Sigmoid colon (tissue), 7 donors: ENCODE data around the gene MOB3B. TPM values are rescaled to one million over a fixed set of nuclear protein-coding genes. Genes with fewer than 3 reads are reported as not detected.

Source experiments
- DNase-seq: peaks from one replicate; pipeline ENCODE4 v3.0.0-alpha.2; 2019
- H3K27ac ChIP-seq, 4 donors: fragments of 200-600 bp; sonication (generic); one replicate each; pipeline ENCODE4 v1.5.1; 2016 to 2019; ENCODE audit warnings: mild to moderate bottlenecking in 1 of 4
- H3K27me3 ChIP-seq, 3 donors: fragments of 200-600 bp; sonication (generic); one replicate each; pipeline ENCODE4 v1.5.1; 2019; ENCODE audit warnings: mild to moderate bottlenecking in 1 of 3
- H3K36me3 ChIP-seq, 4 donors: fragments of 200-600 bp; sonication (generic); one replicate each; pipeline ENCODE4 v1.5.1; 2016 to 2019
- H3K4me1 ChIP-seq, 4 donors: fragments of 200-600 bp; sonication (generic); one replicate each; pipeline ENCODE4 v1.5.1; 2017 to 2019
- H3K4me3 ChIP-seq, 4 donors: fragments of 200-600 bp; sonication (generic); one replicate each; pipeline ENCODE4 v1.5.1; 2017 to 2019; ENCODE audit warnings: mild to moderate bottlenecking in 2 of 4, moderate library complexity in 1 of 4
- H3K9me3 ChIP-seq, 4 donors: fragments of 200-600 bp in 3 of 4; sonication (generic) in 3 of 4; one replicate each; pipeline versions ENCODE4 v1.5.1 to v1.6.1; 2013 to 2019
- EP300 ChIP-seq, 4 donors: sonication (generic); formaldehyde crosslinking; IDR thresholded peaks; one replicate each; pipeline ENCODE4 v1.6.1; 2017; ENCODE audit warnings: antibody characterized with exemption in 4 of 4
- POLR2A ChIP-seq, 2 donors: fragments of 450-650 bp; IDR thresholded peaks; one replicate each; pipeline ENCODE4 v1.6.1; 2016; ENCODE audit warnings: antibody characterized with exemption in 2 of 2, mild to moderate bottlenecking in 2 of 2, moderate library complexity in 2 of 2
- POLR2AphosphoS5 ChIP-seq, 4 donors: sonication (generic); formaldehyde crosslinking; IDR thresholded peaks; one replicate each; pipeline ENCODE4 v1.6.1; 2017; ENCODE audit warnings: antibody characterized with exemption in 4 of 4
- WGBS, 2 donors: extraction: QIAGEN DNeasy Blood & Tissue Kit; methylation state at CpG; one replicate each; pipeline ENCODE4 v1.1.7; 2013; 5-methylcytosine and 5-hydroxymethylcytosine counted together
- intact Hi-C: fragments of 100-400 bp; cut with DNase I; formaldehyde crosslinking; loops from one replicate; pipeline ENCODE4 v1.15.1; 2023
- polyA plus RNA-seq, 3 donors: library from polyadenylated mRNA; stranded (reverse); fragments of 200-250 nt; gene quantifications; one replicate each; pipeline ENCODE4 v1.2.3, GENCODE V29; 2013
- total RNA-seq, 4 donors: library from RNA; depleted of rRNA; stranded (reverse); fragments of >200 nt; gene quantifications; one replicate each; pipeline ENCODE4 v1.1.0, GENCODE V29; 2016
- TF ChIP-seq, protein P1 (sequence below), 4 experiments: fragments of 450-650 bp in 3 of 4; fragments of 200-600 bp in 1 of 4; IDR thresholded peaks; one replicate each; pipeline ENCODE4 v1.5.1; 2016 to 2019; ENCODE audit warnings: antibody characterized with exemption in 4 of 4, mild to moderate bottlenecking in 3 of 4, moderate library complexity in 2 of 4
- donor health status: healthy with polysubstance abuse.
- donor health status: Bipolar disorder and iron deficiency.
- donor health status: healthy.

Gene MOB3B
- total and polyA plus RNA-seq, 7 donors, result 6.9 to 23.4 (median 16.1) TPM

DNA sequence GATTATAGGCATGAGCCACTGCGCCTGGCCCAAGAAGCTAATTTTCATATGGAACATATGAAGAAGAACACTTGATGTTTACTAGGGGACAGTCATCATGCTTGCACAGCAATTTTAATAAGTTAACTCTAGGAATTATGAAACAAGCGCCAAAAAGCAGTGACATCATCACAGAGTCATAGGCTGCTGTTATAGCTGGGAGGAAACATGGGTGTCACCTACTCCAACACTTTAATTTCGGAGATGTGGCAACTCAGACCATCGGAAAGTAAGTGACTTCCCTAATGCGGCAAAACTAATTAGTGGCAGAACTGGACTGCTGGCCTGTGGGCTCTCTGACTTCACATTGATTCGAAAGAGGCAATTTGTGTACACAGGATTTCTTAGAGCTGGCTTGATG is 194.5 kb downstream of the MOB3B start:
- no peaks in the 10 kb centered on the region for H3K9me3 ChIP-seq
- no peaks in the 10 kb centered on the region for H3K36me3 ChIP-seq
- no peak overlapping the region for H3K27ac ChIP-seq
- 85 to 94% methylated on average over 6 of the region's 6 CpGs for WGBS, 2 donors
- DNase-seq, result no peak
- peaks cover 0 to 34% (median 31%) of the 10 kb centered on the region in 4 donors for H3K4me1 ChIP-seq
- intact Hi-C loops, result no loop called here
- peak in 1 of 4 donors; percentile 36 for TF ChIP-seq POLR2AphosphoS5 (IDR thresholded peaks at IDR 0.05)
- no peak for TF ChIP-seq POLR2A (IDR thresholded peaks at IDR 0.05)
- no peaks in the 10 kb centered on the region for H3K27me3 ChIP-seq
- no peak overlapping the region for H3K4me3 ChIP-seq

DNA sequence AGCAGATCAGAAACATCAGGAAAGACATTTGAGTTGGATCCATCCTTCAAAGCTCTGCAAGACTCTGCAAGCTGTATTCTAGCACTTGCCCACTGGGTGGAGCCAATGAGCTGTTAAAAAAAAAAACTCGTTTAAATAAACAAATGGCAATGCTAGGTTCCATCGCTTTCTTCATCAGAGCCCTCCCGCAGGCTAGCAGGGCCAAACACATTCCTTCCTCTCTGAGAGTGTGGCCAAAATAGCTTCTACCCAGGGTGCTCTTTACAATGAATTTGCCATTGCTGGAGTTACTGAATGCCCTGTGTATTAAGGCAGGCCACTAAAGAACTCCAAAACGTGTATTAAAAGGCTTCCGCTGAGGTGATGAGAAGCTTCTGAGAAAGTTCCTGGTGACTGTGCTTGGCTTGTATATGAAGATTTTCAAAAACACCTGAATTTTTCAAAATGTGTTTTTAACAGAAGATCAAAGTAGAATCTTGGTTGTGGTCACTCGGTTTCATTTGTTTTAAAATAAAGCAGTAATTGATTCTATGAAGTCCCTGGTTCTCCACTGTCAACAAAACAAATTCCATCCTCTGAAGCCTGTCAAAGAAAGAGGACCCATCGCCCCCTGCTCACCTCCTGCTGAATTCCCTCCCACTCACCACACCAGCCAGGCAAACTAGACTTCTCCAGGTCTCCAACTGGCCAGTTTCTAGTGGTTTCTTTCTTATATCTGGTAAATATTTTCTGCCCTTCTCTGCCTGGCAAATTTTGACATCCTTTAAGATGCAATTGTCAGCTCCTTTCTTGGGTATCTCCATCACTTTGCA is 196.2 kb downstream of the MOB3B start:
- peak; percentile 85 for DNase-seq
- 39 to 42% methylated on average over 7 of the region's 7 CpGs for WGBS, 2 donors

DNA sequence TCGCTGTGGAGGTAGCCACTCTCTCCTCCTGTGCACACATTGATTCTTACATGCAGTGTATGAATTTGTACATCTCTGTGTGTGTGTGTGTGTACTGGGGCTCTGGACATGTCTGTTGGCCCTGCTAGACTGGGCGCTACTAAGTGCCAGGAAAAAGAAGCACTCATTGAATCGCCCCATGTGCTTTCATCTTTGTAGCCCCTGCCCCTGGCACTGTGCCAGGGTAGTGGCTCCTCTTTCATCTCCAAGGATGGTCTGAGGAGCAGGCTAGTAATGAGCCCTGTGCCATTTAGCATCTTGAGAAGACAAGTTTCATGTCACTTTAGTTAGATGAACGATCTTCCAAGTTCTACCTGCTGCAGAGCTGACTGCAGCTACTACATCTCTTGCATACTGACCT is 198.2 kb downstream of the MOB3B start:
- intact Hi-C loops, result no loop called here
- no peaks in the 10 kb centered on the region for H3K9me3 ChIP-seq
- DNase-seq, result no peak
- TF ChIP-seq POLR2AphosphoS5 (IDR thresholded peaks at IDR 0.05), result no peak
- TF ChIP-seq EP300 (IDR thresholded peaks at IDR 0.05), result no peak
- TF ChIP-seq, protein P1, sequence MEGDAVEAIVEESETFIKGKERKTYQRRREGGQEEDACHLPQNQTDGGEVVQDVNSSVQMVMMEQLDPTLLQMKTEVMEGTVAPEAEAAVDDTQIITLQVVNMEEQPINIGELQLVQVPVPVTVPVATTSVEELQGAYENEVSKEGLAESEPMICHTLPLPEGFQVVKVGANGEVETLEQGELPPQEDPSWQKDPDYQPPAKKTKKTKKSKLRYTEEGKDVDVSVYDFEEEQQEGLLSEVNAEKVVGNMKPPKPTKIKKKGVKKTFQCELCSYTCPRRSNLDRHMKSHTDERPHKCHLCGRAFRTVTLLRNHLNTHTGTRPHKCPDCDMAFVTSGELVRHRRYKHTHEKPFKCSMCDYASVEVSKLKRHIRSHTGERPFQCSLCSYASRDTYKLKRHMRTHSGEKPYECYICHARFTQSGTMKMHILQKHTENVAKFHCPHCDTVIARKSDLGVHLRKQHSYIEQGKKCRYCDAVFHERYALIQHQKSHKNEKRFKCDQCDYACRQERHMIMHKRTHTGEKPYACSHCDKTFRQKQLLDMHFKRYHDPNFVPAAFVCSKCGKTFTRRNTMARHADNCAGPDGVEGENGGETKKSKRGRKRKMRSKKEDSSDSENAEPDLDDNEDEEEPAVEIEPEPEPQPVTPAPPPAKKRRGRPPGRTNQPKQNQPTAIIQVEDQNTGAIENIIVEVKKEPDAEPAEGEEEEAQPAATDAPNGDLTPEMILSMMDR (IDR thresholded peaks at IDR 0.05), result no peak
- TF ChIP-seq POLR2A (IDR thresholded peaks at IDR 0.05), result no peak
- H3K27me3 ChIP-seq, result no peaks in the 10 kb centered on the region
- 91 to 93% methylated on average over 4 of the region's 4 CpGs for WGBS, 2 donors
- H3K27ac ChIP-seq, result no peak overlapping the region
- no peaks in the 10 kb centered on the region for H3K36me3 ChIP-seq
- H3K4me3 ChIP-seq, result no peak overlapping the region
- peaks cover 0 to 9% (median 7%) of the 10 kb centered on the region in 4 donors for H3K4me1 ChIP-seq

More for the DNA sequence above, 196.2 kb downstream of the MOB3B start:
- H3K4me3 ChIP-seq, result no peak overlapping the region
- H3K27me3 ChIP-seq, result no peaks in the 10 kb centered on the region
- peak overlapping the region in 1 of 4 donors; percentile 26 for H3K27ac ChIP-seq
- no peaks in the 10 kb centered on the region for H3K36me3 ChIP-seq
- intact Hi-C loops, result loop anchor here (1.0 kb wide), 1 partner anchor 196 kb away; the partner anchor contains the start of gene MOB3B
- TF ChIP-seq POLR2A (IDR thresholded peaks at IDR 0.05) (no peak), EP300 (IDR thresholded peaks at IDR 0.05) (peak in 1 of 4 donors; percentile 2), POLR2AphosphoS5 (IDR thresholded peaks at IDR 0.05) (peak in 3 of 4 donors; percentile 6 to 36 (median 22))
- TF ChIP-seq, protein P1 (IDR thresholded peaks at IDR 0.05), result peak; percentile 71 to 89 (median 78)
- no peaks in the 10 kb centered on the region for H3K9me3 ChIP-seq
- H3K4me1 ChIP-seq, result peaks cover 0 to 18% (median 16%) of the 10 kb centered on the region in 4 donors

DNA sequence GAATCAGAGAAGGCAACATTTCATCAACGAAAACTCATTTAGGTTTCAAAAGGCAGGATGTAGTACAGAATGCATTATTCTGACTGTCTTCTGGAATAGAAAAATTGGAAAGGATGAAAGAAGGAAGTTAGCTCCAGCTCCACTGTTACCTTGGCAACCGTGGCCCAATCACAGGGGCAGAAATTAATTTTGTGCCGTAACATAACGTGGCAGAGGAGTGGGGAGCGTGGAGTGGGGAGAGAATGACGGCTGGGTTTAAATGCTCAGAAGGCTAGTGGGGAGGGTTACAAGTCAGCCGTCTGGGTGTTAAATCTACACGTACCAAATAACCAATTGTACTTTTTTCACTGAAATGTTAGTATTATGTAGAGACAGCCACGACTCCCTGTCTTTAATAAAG is 200.3 kb downstream of the MOB3B start:
- intact Hi-C loops, result no loop called here
- no peaks in the 10 kb centered on the region for H3K36me3 ChIP-seq
- peaks cover 0 to 5% (median 0%) of the 10 kb centered on the region in 4 donors for H3K9me3 ChIP-seq
- H3K27ac ChIP-seq, result no peak overlapping the region
- TF ChIP-seq, protein P1 (IDR thresholded peaks at IDR 0.05), result no peak
- TF ChIP-seq POLR2AphosphoS5 (IDR thresholded peaks at IDR 0.05) (no peak), EP300 (IDR thresholded peaks at IDR 0.05) (no peak), POLR2A (IDR thresholded peaks at IDR 0.05) (no peak)
- no peaks in the 10 kb centered on the region for H3K27me3 ChIP-seq
- DNase-seq, result no peak
- H3K4me3 ChIP-seq, result no peak overlapping the region
- peaks cover 0 to 9% (median 7%) of the 10 kb centered on the region in 4 donors for H3K4me1 ChIP-seq
- WGBS, 2 donors, result 88 to 93% methylated on average over 9 of the region's 9 CpGs

DNA sequence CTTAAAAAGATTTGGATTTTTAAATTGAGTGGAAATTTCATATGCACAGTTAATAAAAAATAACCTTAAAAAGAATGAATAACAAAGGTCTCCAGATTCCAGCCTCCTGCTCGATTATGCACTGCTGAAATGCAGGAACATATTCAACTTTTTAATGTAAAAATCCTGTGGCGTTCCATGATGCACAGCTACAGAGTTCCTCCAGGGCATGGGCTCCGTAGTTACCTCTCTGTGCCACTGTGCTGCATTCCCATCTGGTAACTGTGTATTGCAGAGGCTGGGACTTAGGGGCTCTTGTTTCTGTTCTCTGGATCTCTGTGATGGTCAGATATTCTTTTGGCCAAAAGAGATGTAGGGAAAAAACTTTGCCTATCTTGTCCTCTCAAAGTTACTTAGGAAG is 201.1 kb downstream of the MOB3B start:
- peaks cover 0 to 5% (median 3%) of the 10 kb centered on the region in 4 donors for H3K4me1 ChIP-seq
- no peaks in the 10 kb centered on the region for H3K27me3 ChIP-seq
- no peak for DNase-seq
- H3K27ac ChIP-seq, result no peak overlapping the region
- intact Hi-C loops, result no loop called here
- no peaks in the 10 kb centered on the region for H3K36me3 ChIP-seq
- peaks cover 0 to 5% (median 0%) of the 10 kb centered on the region in 4 donors for H3K9me3 ChIP-seq
- no peak overlapping the region for H3K4me3 ChIP-seq
- WGBS, 2 donors, result 89 to 90% methylated on average over 3 of the region's 3 CpGs
- TF ChIP-seq, protein P1 (IDR thresholded peaks at IDR 0.05), result no peak
- TF ChIP-seq EP300 (IDR thresholded peaks at IDR 0.05) (no peak), POLR2AphosphoS5 (IDR thresholded peaks at IDR 0.05) (no peak), POLR2A (IDR thresholded peaks at IDR 0.05) (no peak)
